Eye (tissue), 1 donor: ENCODE data around the gene OR52L1.

ENCODE experiments used
- DNase-seq: peaks from one replicate; pipeline ENCODE4 v3.0.0-alpha.2; 2015

The OR52L1 gene

GRCh38 chr11:5938603-5938965, 48.2 kb downstream of the OR52L1 start:
- DNase-seq, result no peak

- no peak for DNase-seq
Measured at GRCh38 chr11:5937868-5938602, 48.8 kb downstream of the OR52L1 start.
